ENCODE data around the gene IGSF23. TPM values are rescaled to one million over a fixed set of nuclear protein-coding genes. Genes with fewer than 3 reads are reported as not detected.

Gene IGSF23
- total RNA-seq: not detected in 2 replicates

- no peak for DNase-seq (ENCODE audit: extremely low read depth, low read depth, low spot score)
Measured at GRCh38 chr19:44613295-44614178, at the start of gene IGSF23. IGSF23 (plus strand) TSS chr19:44613563; CDS start chr19:44613646, 83 bp downstream.

GRCh38 chr19:44566984-44567383, 46.4 kb upstream of the IGSF23 start:
- DNase-seq (ENCODE audit: extremely low read depth, low read depth, low spot score): no peak

- no peak for DNase-seq (ENCODE audit: extremely low read depth, low read depth, low spot score)
Measured at GRCh38 chr19:44567745-44568144, 45.6 kb upstream of the IGSF23 start.

- no peak for DNase-seq (ENCODE audit: extremely low read depth, low read depth, low spot score)
Measured at GRCh38 chr19:44570603-44570983, 42.8 kb upstream of the IGSF23 start.

- peak; percentile 77 for DNase-seq (ENCODE audit: extremely low read depth, low read depth, low spot score)
Measured at GRCh38 chr19:44570984-44571684, 42.2 kb upstream of the IGSF23 start.

GRCh38 chr19:44571830-44572580, 41.4 kb upstream of the IGSF23 start:
- no peak for DNase-seq (ENCODE audit: extremely low read depth, low read depth, low spot score)

GRCh38 chr19:44572581-44572900, 40.8 kb upstream of the IGSF23 start:
- no peak for DNase-seq (ENCODE audit: extremely low read depth, low read depth, low spot score)

GRCh38 chr19:44573183-44573582, 40.2 kb upstream of the IGSF23 start:
- no peak for DNase-seq (ENCODE audit: extremely low read depth, low read depth, low spot score)

GRCh38 chr19:44573627-44574026, 39.7 kb upstream of the IGSF23 start:
- DNase-seq (ENCODE audit: extremely low read depth, low read depth, low spot score): no peak

- DNase-seq (ENCODE audit: extremely low read depth, low read depth, low spot score): no peak
Measured at GRCh38 chr19:44574186-44574950, 39.0 kb upstream of the IGSF23 start.

- no peak for DNase-seq (ENCODE audit: extremely low read depth, low read depth, low spot score)
Measured at GRCh38 chr19:44575116-44575700, 38.2 kb upstream of the IGSF23 start.

GRCh38 chr19:44576843-44577565, 36.4 kb upstream of the IGSF23 start:
- no peak for DNase-seq (ENCODE audit: extremely low read depth, low read depth, low spot score)

- DNase-seq (ENCODE audit: extremely low read depth, low read depth, low spot score): no peak
Measured at GRCh38 chr19:44577566-44577874, 35.8 kb upstream of the IGSF23 start.

GRCh38 chr19:44579663-44580365, 33.5 kb upstream of the IGSF23 start:
- no peak for DNase-seq (ENCODE audit: extremely low read depth, low read depth, low spot score)

- DNase-seq (ENCODE audit: extremely low read depth, low read depth, low spot score): no peak
Measured at GRCh38 chr19:44580366-44580895, 32.9 kb upstream of the IGSF23 start.

GRCh38 chr19:44581288-44581687, 32.1 kb upstream of the IGSF23 start:
- no peak for DNase-seq (ENCODE audit: extremely low read depth, low read depth, low spot score)

GRCh38 chr19:44582581-44583265, 30.6 kb upstream of the IGSF23 start:
- DNase-seq (ENCODE audit: extremely low read depth, low read depth, low spot score): no peak

- no peak for DNase-seq (ENCODE audit: extremely low read depth, low read depth, low spot score)
Measured at GRCh38 chr19:44585371-44586133, 27.8 kb upstream of the IGSF23 start.
